GM12891 (cell line): Measurements from ENCODE around the gene TCP11L2.
"Not testable (repeated sequence)": the region's sequence is repeated elsewhere in the genome, so short reads cannot be mapped to it uniquely, and the experiment has no call there.

ENCODE experiments used
- DNase-seq: peaks from one replicate; pipeline ENCODE4 v3.0.0; 2011; ENCODE audit warnings: low spot score; ENCODE audit not compliant: insufficient read length
- FAIRE-seq: peaks from 2 replicates; lab custom pipeline; 2011; peaks lifted over from hg19 to GRCh38; lab: Jason Lieb, UNC
- PAX5 ChIP-seq: IDR thresholded peaks from 2 replicates; pipeline ENCODE4 v1.6.1; 2011; ENCODE audit warnings: low read length, moderate library complexity, mild to moderate bottlenecking; ENCODE audit not compliant: insufficient read depth, severe bottlenecking
- POLR2A ChIP-seq: IDR thresholded peaks from 2 replicates; pipeline ENCODE4 v1.6.1; 2011; ENCODE audit warnings: low read depth, low read length, control low read depth
- POLR2AphosphoS5 ChIP-seq: IDR thresholded peaks from 2 replicates; pipeline ENCODE4 v1.6.1; 2011; ENCODE audit warnings: low read depth, low read length, control low read depth
- POU2F2 ChIP-seq: IDR thresholded peaks from 2 replicates; pipeline ENCODE4 v1.6.1; 2011; ENCODE audit warnings: low read depth, mild to moderate bottlenecking, control low read depth, low read length, moderate library complexity
- SPI1 ChIP-seq: IDR thresholded peaks from 2 replicates; pipeline ENCODE4 v1.6.1; 2011; ENCODE audit warnings: low read depth, low read length, control low read depth
- TAF1 ChIP-seq: IDR thresholded peaks from 2 replicates; pipeline ENCODE4 v1.6.1; 2011; ENCODE audit warnings: low read depth, low read length, control low read depth

Gene TCP11L2

DNA sequence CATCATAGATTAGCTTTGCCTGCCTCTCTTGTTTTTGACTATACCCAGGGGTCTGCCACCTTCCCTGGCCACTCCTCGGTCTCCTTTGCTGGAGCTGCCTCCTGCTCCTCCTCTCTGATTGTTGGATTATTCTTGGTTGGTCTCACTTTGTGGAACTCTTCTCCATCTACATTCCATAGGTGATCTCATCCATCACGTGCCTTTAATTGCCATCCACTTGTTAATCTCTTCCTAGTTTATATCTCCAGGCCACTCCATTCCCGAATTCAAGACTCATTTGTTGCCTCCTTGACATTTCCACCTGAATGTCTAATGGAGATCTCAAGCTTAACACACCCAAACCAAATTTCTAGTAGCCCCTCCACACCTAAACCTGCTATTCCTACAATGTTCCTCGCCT is 60.4 kb downstream of the TCP11L2 start:
- TF ChIP-seq POLR2AphosphoS5 (no peak), PAX5 (no peak), TAF1 (no peak), SPI1 (no peak), POU2F2 (no peak), POLR2A (no peak)
- DNase-seq = no peak
- FAIRE-seq = no peak

DNA sequence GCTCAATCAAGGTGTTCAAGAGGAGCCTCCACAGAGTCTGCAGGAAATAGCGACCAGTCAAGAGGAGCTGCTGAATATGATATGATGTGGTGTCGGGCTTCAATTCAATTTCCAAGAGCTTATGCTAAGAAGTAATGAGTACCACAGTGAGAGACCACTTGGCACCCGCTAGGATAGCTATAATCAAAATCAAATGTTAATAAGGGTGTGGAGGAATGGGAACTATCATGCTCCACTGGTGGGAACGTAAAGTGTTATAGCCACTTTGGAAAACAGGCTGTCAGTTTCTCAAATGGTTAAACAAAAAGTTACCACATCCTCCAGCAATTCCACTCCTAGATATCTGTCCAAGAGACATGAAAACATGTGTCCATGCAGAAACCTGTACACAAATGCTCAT is 61.7 kb downstream of the TCP11L2 start:
- FAIRE-seq (no peak), DNase-seq (no peak)
- TF ChIP-seq POLR2AphosphoS5 (no peak), POLR2A (no peak), TAF1 (no peak), PAX5 (no peak), POU2F2 (no peak), SPI1 (no peak)

DNA sequence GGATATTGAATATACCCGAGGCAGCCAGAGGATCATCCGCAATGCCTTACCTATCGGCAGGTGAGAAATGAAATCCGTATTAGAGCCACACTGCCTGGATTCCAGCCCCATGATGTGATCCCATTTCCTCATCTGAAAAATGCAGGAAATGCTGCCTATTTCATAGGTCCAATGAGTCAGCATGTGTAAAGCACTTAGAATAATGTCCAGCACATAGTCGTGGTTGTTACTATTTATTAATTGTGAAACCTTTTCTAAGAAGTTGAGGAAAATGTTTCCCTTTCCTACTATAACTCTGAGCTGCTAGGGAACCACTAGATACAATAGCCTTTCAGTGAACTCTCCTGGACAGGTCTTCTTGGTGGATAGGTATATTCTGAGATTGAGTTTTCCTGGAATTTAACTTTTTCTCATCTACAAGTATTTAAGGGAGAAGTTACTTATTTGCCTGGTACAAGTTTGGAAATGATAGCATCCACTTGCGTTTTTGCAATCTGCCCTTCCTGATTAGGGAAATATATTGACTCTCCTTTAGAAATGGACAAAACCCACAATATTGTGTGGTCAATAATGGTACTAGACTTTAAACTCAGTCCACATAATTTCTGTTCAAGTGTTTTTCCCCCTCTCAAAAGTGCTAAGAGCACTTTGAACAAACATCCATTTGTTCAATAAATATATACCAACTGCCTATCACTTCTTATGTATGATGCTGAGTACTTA is 67.3 kb downstream of the TCP11L2 start:
- FAIRE-seq = no peak
- TF ChIP-seq POU2F2 (no peak), SPI1 (no peak), POLR2A (no peak), POLR2AphosphoS5 (no peak), PAX5 (no peak), TAF1 (no peak)
- DNase-seq = no peak

DNA sequence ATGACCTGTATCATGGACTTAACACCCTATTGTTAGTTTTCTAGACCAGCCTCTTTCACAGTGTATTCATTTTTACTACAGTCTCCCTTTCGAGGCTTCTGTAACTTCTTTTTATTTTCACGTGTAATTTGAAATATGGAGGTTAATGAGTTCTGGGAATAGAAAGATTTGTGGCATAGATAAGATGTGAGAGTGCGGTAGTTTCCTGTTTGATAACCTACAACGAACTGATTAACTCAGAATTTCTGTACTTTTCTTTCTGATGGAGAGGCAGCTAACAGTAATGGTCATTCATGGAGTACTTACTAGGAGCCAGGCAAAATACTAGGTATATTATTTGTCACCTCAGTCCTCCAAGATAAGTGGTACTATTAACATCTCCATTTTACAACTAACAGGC is 76.3 kb downstream of the TCP11L2 start:
- no peak for TF ChIP-seq POLR2AphosphoS5
- TF ChIP-seq POU2F2 = no peak
- no peak for TF ChIP-seq TAF1
- no peak for TF ChIP-seq SPI1
- TF ChIP-seq POLR2A = no peak
- TF ChIP-seq PAX5 = no peak
- no peak for DNase-seq
- FAIRE-seq = no peak

DNA sequence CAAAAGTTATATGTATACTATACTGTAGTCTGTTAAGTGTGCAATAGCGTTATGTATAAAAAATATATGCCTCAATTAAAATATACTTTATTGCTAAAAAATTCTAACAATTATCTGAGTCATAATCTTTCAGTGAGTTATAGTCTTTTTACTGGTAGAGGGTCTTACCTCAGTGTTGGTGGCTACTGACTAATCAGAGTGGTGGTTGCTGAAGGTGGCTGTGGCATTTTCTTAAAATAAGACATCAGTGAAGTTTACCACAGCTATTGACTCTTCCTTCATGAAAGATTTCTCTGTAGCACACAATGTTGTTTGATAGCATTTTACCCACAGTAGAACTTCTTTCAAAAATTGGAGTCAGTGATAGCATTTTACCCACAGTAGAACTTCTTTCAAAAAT is 78.4 kb downstream of the TCP11L2 start:
- DNase-seq (no peak), FAIRE-seq (no peak)
- no peak for TF ChIP-seq POLR2A
- TF ChIP-seq PAX5 = no peak
- TF ChIP-seq POU2F2 = no peak
- TF ChIP-seq SPI1 = no peak
- no peak for TF ChIP-seq POLR2AphosphoS5
- TF ChIP-seq TAF1 = no peak

DNA sequence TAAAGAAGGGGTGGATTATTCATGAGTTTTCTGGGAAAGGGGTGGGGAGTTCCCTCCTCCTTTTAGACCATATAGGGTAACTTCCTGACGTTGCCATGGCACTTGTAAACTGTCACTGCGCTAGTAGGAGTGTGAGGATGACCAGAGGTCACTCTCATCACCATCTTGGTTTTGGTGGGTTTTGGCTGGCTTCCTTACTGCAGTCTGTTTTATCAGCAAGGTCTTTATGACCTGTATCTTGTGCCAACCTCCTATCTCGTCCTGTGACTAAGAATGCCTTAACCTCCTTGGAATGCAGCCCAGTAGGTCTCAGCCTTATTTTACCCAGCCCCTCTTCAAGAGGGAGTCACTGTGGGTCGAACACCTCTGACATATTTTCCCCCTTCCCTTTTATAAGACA is 79.3 kb downstream of the TCP11L2 start:
- not testable (repeated sequence) for FAIRE-seq, DNase-seq

DNA sequence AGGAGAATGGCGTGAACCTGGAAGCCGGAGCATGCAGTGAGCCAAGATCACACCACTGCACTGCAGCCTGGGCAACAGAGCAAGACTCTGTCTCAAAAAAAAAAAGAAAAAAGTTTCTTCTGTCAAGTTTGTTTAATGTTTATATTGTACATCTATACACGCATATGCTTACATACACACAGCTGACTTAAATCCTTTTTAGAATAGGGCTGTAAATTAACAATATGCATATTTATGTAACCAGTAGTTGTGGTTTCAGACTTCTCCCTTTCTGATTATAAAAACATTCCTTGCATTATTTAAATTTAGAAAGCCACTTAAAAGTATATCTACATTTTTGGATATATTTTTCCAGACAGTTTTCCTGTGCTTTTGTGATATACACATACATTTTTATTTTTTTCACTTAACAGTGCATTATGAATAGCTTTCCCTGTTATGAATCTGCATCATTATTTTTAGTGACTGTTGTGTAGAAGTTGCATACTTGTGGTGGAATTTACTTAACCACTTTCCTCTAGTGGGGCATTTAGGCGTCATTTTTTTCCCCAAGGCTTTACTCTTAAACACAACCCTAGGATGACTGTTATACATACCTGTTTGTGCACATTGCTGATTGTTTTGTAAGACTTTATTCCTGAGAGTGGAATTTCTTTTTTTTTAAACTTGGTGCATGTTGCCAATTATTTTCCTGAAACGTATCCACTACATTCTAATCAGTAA is 84.4 kb downstream of the TCP11L2 start:
- FAIRE-seq = no peak
- TF ChIP-seq POLR2AphosphoS5 (no peak), TAF1 (no peak), SPI1 (no peak), POLR2A (no peak), PAX5 (no peak), POU2F2 (no peak)
- no peak for DNase-seq

DNA sequence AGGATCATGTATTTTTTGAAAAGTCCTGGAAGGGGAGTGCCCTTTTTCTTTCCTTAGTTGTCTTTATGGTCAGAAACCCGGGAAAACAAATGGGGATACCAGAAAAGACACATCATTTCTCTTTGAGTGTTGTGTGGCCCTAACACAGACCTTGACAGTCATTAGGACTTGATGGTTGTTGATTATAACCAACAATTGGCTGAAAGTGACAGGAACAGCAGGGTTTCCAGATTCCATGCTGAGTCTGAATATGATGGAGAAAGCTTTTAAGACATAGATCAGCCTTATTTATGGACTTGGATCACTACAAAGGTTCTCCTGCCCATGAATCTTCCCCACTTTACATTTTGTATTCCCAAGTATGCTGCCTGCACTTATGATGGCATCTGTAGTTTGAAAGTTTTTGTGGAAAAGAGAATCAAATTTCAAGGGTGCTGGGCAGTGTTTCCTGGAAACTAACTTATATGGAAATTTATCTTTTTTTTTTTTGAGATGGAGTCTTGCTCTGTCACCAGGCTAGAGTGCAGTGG is 85.4 kb downstream of the TCP11L2 start:
- no peak for FAIRE-seq
- no peak for DNase-seq
- TF ChIP-seq POU2F2 = no peak
- TF ChIP-seq SPI1 = no peak
- no peak for TF ChIP-seq PAX5
- TF ChIP-seq TAF1 = no peak
- no peak for TF ChIP-seq POLR2A
- no peak for TF ChIP-seq POLR2AphosphoS5

DNA sequence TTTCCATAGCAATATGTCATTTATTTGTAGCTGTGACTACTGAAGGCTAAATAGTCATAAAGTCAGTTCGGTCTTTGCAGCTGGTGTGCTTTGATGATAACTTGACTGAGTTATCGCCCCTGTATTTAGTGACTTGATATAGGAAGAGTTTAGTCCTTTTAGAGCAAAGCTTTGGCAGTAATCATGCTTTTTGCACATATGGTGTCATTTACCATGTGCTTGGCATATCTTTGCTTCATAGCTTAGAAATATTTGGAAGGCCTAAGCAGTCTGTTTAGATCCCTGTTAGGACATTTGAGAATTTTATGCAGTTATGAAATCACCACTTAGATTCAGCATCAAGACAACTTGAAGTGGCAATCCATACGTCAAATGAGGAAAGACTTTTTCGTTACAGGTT is 86.6 kb downstream of the TCP11L2 start:
- no peak for DNase-seq
- FAIRE-seq = peak; percentile 33
- TF ChIP-seq PAX5 (no peak), TAF1 (no peak), POU2F2 (no peak)

DNA sequence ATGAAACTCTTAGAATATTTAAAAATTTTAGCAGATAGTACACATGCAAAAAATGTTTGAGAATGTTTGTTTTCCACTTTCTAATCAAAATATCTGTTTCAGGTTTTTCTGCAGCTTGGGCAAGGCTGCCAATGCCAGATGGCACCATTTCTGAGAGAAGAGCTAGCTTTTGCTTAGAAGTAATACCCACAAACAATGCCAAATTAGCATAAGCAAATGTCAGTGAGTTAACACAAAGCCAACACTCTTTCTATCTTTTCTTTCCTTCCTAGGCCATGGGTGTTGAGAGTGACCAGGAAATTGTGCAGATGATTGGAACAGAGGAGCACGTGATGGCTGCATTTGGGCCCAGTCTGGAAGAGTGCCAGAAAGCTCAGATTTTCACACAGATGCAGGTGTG is 90.2 kb downstream of the TCP11L2 start:
- FAIRE-seq (no peak), DNase-seq (no peak)
- TF ChIP-seq SPI1 = no peak
- TF ChIP-seq TAF1 = no peak
- TF ChIP-seq PAX5 = no peak
- no peak for TF ChIP-seq POLR2AphosphoS5
- TF ChIP-seq POLR2A = no peak
- TF ChIP-seq POU2F2 = no peak
